GM12874 (cell line): Measurements from ENCODE around the gene RFK.

Source experiments
- CTCF ChIP-seq: IDR thresholded peaks from 2 replicates; pipeline ENCODE4 v1.5.1; 2011; ENCODE audit warnings: low read depth, mild to moderate bottlenecking, control low read depth, low read length, moderate library complexity; ENCODE audit not compliant: insufficient read depth

RFK gene

GRCh38 chr9:76395381-76395780 lies 1.2 kb upstream of the RFK start:
- TF ChIP-seq CTCF = no peak

- TF ChIP-seq CTCF = no peak
Observed at GRCh38 chr9:76394960-76395252, 680 bp upstream of the RFK start.

DNA sequence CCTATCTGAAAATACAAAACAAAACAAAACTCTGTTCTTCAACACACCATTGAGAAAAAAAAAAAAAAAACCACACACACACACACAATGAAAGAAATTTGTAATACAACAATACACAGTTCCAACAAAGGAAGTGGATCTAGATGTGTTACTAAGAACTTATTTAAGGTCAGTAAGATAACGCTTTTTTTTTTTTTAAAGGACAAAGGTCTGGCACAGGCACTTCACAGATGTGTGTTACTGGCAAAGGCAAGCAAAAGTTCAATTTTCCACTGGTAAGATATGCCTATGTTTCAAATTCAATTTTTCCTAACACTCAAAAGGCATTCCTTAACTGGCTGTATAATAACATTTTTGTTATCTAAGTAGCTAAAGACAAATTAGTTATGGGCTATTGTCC lies 3.6 kb downstream of the RFK start:
- TF ChIP-seq CTCF = no peak

DNA sequence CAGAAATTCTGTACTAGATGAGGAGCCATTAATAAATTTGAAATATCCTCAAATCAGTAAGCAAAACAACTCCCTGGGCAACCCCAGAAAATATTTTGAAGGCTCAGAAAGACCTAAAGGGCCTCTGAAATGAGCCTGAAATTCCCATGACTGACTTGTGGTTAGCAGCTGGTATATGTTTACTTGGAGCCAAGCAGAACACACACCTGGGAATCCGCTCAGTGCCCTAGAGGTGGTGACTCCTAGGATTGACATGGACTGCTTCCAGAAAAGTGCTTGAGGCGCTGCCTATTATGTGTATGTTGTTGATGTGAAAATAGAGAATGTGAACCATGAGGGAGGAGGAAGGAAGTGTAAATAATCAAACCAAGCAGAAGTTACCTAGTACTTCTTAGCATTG lies 14.7 kb downstream of the RFK start:
- TF ChIP-seq CTCF = no peak

GRCh38 chr9:76378367-76379073 lies 15.7 kb downstream of the RFK start:
- no peak for TF ChIP-seq CTCF

DNA sequence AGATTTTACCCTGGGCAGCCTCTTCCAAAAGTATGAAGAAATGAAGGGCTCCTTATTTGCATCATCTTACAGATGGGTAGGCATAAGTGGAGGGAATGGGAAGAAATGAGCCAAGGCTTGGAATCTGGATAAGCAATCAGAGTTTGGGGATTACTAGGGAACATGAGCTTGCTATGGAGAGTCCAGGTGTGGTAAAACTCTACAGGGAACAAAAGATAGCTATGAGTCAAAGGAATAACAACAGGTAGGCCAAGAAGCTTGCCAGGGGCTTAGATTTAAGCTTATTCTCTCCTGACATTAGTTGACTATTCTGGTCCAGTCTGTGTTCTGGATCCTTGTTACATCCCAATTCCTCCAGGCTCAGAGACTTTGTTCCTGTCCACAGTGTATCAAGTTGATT lies 16.4 kb downstream of the RFK start:
- TF ChIP-seq CTCF = no peak

DNA sequence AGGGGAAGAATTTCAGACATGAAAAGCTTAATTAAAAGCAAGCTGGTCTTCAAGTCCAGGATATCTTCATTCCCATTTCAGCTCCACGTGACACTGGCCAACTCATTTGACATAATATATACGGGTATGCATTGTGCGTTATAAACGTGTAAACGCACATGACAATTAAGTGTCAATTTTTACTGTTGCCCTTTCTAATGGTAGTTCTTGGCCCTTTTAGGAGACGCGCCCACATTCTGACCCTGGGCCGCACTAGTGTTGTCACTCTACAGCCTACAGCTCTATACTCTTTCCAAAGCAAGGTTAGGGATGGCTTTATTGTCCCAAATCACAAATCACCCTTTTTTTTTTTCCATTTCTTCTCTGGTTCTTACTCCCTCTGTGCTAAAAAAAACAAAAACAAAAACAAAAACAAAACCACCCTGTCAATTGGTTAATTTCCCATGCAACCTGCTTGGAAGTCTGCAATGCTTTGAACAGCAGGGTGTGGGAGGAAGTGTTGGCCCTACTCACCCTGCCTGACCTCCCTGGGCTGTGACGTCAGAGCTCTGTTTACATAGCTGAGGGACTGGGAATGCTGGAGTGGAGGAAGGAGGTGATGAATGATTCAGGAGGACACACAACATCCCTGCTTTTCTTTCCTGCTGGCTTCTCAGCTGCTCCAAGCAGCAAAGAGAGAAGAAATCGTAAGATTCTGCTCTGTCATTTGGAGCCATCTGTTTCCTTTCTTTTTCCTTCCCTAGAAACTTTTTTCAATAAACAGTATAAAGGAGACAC lies 19.3 kb downstream of the RFK start:
- no peak for TF ChIP-seq CTCF
